HepG2 (cell line): ENCODE results near the gene TCFL5. TPM values are rescaled to one million over a fixed set of nuclear protein-coding genes. Genes with fewer than 3 reads are reported as not detected.

Experiments
- ADNP ChIP-seq: sonication (generic); formaldehyde crosslinking; IDR thresholded peaks from 2 replicates; pipeline ENCODE4 v1.4.0; 2020; ENCODE audit warnings: missing genetic modification reagents
- DPF2 ChIP-seq: sonication (generic); formaldehyde crosslinking; IDR thresholded peaks from 2 replicates; pipeline ENCODE4 v1.4.0; 2020; ENCODE audit warnings: mild to moderate bottlenecking, low read depth, missing genetic modification reagents, borderline replicate concordance
- EED ChIP-seq: sonication (generic); formaldehyde crosslinking; IDR thresholded peaks from 2 replicates; pipeline ENCODE4 v1.5.0; 2020; ENCODE audit warnings: mild to moderate bottlenecking, missing genetic modification reagents
- GATAD2A ChIP-seq: IDR thresholded peaks from 2 replicates; pipeline ENCODE4 v1.6.1; 2016
- HOXA3 ChIP-seq: sonication (generic); formaldehyde crosslinking; IDR thresholded peaks from 2 replicates; pipeline ENCODE4 v1.5.0; 2020; ENCODE audit warnings: missing genetic modification reagents
- MIER3 ChIP-seq: IDR thresholded peaks from 2 replicates; pipeline ENCODE4 v1.6.1; 2016; ENCODE audit warnings: missing compliant biosample characterization, borderline replicate concordance
- PHF8 ChIP-seq: sonication (generic); formaldehyde crosslinking; IDR thresholded peaks from 2 replicates; pipeline ENCODE4 v1.5.0; 2020; ENCODE audit warnings: missing genetic modification reagents
- REXO4 ChIP-seq: sonication (generic); formaldehyde crosslinking; IDR thresholded peaks from 2 replicates; pipeline ENCODE4 v1.8.0; 2022; ENCODE audit warnings: missing genetic modification reagents, mild to moderate bottlenecking, borderline replicate concordance
- ZFP41 ChIP-seq: sonication (generic); formaldehyde crosslinking; IDR thresholded peaks from 2 replicates; pipeline ENCODE4 v1.4.0; 2020; ENCODE audit warnings: mild to moderate bottlenecking, missing genetic modification reagents, borderline replicate concordance
- ZFP62 ChIP-seq: sonication (generic); formaldehyde crosslinking; IDR thresholded peaks from 2 replicates; pipeline ENCODE4 v1.4.0; 2020; ENCODE audit warnings: missing genetic modification reagents
- ZMYM2 ChIP-seq: sonication (generic); formaldehyde crosslinking; IDR thresholded peaks from 2 replicates; pipeline ENCODE4 v1.8.0; 2022; ENCODE audit warnings: mild to moderate bottlenecking, missing genetic modification reagents
- ZNF20 ChIP-seq: sonication (generic); formaldehyde crosslinking; IDR thresholded peaks from 2 replicates; pipeline ENCODE4 v1.4.0; 2020; ENCODE audit warnings: mild to moderate bottlenecking, moderate library complexity, missing genetic modification reagents
- ZNF589 ChIP-seq: sonication (generic); formaldehyde crosslinking; conservative IDR thresholded peaks from 2 replicates; pipeline ENCODE4 v1.8.0; 2022; ENCODE audit warnings: mild to moderate bottlenecking, moderate library complexity, missing genetic modification reagents
- ZNF616 ChIP-seq: sonication (generic); formaldehyde crosslinking; IDR thresholded peaks from 2 replicates; pipeline ENCODE4 v1.5.0; 2020; ENCODE audit warnings: low read depth, mild to moderate bottlenecking, missing genetic modification reagents
- ZNF780A ChIP-seq: sonication (generic); formaldehyde crosslinking; IDR thresholded peaks from 2 replicates; pipeline ENCODE4 v1.8.0; 2022; ENCODE audit warnings: mild to moderate bottlenecking, missing genetic modification reagents, moderate library complexity
- ZNF781 ChIP-seq: sonication (generic); formaldehyde crosslinking; IDR thresholded peaks from 2 replicates; pipeline ENCODE4 v1.5.1; 2020; ENCODE audit warnings: borderline replicate concordance, mild to moderate bottlenecking, missing genetic modification reagents; ENCODE audit errors: not compliant biosample characterization
- polyA plus RNA-seq, 8 experiments: library from polyadenylated mRNA; depleted of rRNA in 3 of 8; stranded (reverse) in 7 of 8; unstranded in 1 of 8; fragments of >200 nt; fragmentation: Illumina TruSeq in 4 of 8; extraction: Trizol in 4 of 8; gene quantifications; 2 replicates each; pipeline versions ENCODE4 v1.2.1 to v1.2.3, GENCODE V29; 2011 to 2016; ENCODE audit warnings: low read depth in 4 of 8, missing spikeins in 1 of 8, mixed read lengths in 1 of 8; ENCODE audit not compliant: insufficient read depth in 1 of 8
- total RNA-seq, 5 experiments: library from RNA; depleted of rRNA; stranded (reverse); fragments of >200 nt; fragmentation: Illumina TruSeq; extraction: Trizol; gene quantifications; 2 replicates each; pipeline ENCODE4 v1.2.3, GENCODE V29; 2016; ENCODE audit warnings: low read depth in 1 of 5
- TF ChIP-seq, protein P1 (sequence below): sonication (generic); formaldehyde crosslinking; IDR thresholded peaks from 2 replicates; pipeline ENCODE4 v1.5.0; 2020; ENCODE audit warnings: missing genetic modification reagents, mild to moderate bottlenecking, borderline replicate concordance
- TF ChIP-seq, protein P2 (sequence below): sonication (generic); formaldehyde crosslinking; IDR thresholded peaks from 2 replicates; pipeline ENCODE4 v1.4.0; 2020; ENCODE audit warnings: missing genetic modification reagents
- TF ChIP-seq, protein P3 (sequence below): sonication (generic); formaldehyde crosslinking; IDR thresholded peaks from 2 replicates; pipeline ENCODE4 v1.4.0; 2020; ENCODE audit warnings: missing genetic modification reagents
- TF ChIP-seq, protein P4 (sequence below): sonication (generic); formaldehyde crosslinking; IDR thresholded peaks from 2 replicates; pipeline ENCODE4 v1.8.0; 2022; ENCODE audit warnings: mild to moderate bottlenecking, missing genetic modification reagents
- TF ChIP-seq, protein P5 (sequence below): sonication (generic); formaldehyde crosslinking; IDR thresholded peaks from 2 replicates; pipeline ENCODE4 v1.4.0; 2020; ENCODE audit warnings: missing genetic modification reagents
- TF ChIP-seq, protein P6 (sequence below): sonication (generic); formaldehyde crosslinking; IDR thresholded peaks from 2 replicates; pipeline ENCODE4 v1.4.0; 2020; ENCODE audit warnings: mild to moderate bottlenecking, low read depth, missing genetic modification reagents

TCFL5 gene
- total and polyA plus RNA-seq, 2 of the 13 experiments (the other 11 are each of a cell fraction or from before 2014, with no cell fraction given): 14.8 to 20.0 TPM

DNA sequence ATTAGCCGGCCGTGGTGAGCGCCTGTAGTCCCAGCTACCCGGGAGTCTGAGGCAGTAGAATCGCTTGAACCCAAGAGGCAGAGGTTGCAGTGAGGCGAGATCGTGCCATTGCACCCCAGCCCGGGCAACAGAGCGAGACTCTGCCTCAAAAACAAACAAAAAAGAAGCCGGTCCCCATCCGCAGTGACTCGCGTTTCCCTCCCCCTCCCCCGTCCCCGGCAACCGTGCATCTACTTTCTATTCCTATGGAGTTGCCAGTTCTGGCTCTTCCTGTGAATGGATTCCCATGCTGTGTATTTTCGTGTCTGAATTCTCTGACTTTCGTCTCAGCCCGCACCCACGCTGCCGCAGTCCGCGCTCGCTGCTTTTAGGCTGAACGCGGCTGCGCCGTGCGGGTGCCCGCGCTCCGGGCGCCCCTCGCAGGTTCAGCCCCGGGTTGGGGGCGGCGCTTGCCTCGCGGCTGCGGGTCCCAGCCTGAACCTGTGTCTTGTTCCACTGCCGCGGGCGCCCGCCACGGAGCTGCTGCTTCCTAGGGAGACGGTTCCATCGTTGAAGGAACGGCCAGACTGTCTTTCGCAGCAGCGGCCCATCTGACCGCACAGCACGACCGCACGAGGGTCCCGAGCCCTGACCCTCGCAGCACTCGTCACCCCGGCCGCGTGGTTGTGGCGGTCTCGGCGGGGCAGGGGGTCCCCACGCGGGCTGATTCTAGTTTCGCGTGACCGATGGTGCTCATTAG is 66.4 kb downstream of the TCFL5 start (continued):
- TF ChIP-seq, protein P1, sequence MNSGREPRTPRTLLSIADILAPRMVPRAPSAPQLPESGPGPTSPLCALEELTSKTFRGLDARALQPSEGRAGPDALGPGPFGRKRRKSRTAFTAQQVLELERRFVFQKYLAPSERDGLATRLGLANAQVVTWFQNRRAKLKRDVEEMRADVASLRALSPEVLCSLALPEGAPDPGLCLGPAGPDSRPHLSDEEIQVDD (CRISPR knock-in tag): no peak
- TF ChIP-seq ZNF616 (CRISPR knock-in tag): peak; percentile 62; the same call in 1 of the 2 replicates
- TF ChIP-seq EED (CRISPR knock-in tag): peak; percentile 86
- TF ChIP-seq, protein P2, sequence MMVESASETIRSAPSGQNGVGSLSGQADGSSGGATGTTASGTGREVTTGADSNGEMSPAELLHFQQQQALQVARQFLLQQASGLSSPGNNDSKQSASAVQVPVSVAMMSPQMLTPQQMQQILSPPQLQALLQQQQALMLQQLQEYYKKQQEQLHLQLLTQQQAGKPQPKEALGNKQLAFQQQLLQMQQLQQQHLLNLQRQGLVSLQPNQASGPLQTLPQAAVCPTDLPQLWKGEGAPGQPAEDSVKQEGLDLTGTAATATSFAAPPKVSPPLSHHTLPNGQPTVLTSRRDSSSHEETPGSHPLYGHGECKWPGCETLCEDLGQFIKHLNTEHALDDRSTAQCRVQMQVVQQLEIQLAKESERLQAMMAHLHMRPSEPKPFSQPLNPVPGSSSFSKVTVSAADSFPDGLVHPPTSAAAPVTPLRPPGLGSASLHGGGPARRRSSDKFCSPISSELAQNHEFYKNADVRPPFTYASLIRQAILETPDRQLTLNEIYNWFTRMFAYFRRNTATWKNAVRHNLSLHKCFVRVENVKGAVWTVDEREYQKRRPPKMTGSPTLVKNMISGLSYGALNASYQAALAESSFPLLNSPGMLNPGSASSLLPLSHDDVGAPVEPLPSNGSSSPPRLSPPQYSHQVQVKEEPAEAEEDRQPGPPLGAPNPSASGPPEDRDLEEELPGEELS: peak; percentile 51
- peak; percentile 10; the same call in 1 of the 2 replicates for TF ChIP-seq ADNP (CRISPR knock-in tag)
- peak; percentile 37 for TF ChIP-seq ZNF589 (CRISPR knock-in tag)
- 0 out of 2 replicates have a peak, but pooled peaks have one; percentile 12 for TF ChIP-seq MIER3
- TF ChIP-seq GATAD2A (CRISPR knock-in tag): no peak
- TF ChIP-seq, protein P3, sequence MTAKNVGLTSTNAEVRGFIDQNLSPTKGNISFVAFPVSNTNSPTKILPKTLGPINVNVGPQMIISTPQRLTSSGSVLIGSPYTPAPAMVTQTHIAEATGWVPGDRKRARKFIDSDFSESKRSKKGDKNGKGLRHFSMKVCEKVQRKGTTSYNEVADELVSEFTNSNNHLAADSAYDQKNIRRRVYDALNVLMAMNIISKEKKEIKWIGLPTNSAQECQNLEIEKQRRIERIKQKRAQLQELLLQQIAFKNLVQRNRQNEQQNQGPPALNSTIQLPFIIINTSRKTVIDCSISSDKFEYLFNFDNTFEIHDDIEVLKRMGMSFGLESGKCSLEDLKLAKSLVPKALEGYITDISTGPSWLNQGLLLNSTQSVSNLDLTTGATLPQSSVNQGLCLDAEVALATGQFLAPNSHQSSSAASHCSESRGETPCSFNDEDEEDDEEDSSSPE (CRISPR knock-in tag): peak; percentile 68
- peak; percentile 61; the same call in 1 of the 2 replicates for TF ChIP-seq DPF2
- TF ChIP-seq, protein P4, sequence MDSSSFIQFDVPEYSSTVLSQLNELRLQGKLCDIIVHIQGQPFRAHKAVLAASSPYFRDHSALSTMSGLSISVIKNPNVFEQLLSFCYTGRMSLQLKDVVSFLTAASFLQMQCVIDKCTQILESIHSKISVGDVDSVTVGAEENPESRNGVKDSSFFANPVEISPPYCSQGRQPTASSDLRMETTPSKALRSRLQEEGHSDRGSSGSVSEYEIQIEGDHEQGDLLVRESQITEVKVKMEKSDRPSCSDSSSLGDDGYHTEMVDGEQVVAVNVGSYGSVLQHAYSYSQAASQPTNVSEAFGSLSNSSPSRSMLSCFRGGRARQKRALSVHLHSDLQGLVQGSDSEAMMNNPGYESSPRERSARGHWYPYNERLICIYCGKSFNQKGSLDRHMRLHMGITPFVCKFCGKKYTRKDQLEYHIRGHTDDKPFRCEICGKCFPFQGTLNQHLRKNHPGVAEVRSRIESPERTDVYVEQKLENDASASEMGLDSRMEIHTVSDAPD (CRISPR knock-in tag): peak; percentile 89
- TF ChIP-seq, protein P5, sequence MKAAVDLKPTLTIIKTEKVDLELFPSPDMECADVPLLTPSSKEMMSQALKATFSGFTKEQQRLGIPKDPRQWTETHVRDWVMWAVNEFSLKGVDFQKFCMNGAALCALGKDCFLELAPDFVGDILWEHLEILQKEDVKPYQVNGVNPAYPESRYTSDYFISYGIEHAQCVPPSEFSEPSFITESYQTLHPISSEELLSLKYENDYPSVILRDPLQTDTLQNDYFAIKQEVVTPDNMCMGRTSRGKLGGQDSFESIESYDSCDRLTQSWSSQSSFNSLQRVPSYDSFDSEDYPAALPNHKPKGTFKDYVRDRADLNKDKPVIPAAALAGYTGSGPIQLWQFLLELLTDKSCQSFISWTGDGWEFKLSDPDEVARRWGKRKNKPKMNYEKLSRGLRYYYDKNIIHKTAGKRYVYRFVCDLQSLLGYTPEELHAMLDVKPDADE (CRISPR knock-in tag): no peak
- no peak for TF ChIP-seq ZFP62
- TF ChIP-seq ZNF781: peak; percentile 64
- peak; percentile 85; the same call in 1 of the 2 replicates for TF ChIP-seq ZFP41 (CRISPR knock-in tag)
- peak; percentile 58; the same call in 1 of the 2 replicates for TF ChIP-seq ZMYM2 (CRISPR knock-in tag)
- TF ChIP-seq ZNF780A: no peak
- TF ChIP-seq, protein P6, sequence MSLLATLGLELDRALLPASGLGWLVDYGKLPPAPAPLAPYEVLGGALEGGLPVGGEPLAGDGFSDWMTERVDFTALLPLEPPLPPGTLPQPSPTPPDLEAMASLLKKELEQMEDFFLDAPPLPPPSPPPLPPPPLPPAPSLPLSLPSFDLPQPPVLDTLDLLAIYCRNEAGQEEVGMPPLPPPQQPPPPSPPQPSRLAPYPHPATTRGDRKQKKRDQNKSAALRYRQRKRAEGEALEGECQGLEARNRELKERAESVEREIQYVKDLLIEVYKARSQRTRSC (CRISPR knock-in tag): peak; percentile 88; the same call in 1 of the 2 replicates
- TF ChIP-seq REXO4: no peak; the same call in 1 of the 2 replicates
- TF ChIP-seq ZNF20 (CRISPR knock-in tag): peak; percentile 79; the same call in 1 of the 2 replicates
- peak; percentile 66; the same call in 1 of the 2 replicates for TF ChIP-seq PHF8
- peak; percentile 71; the same call in 1 of the 2 replicates for TF ChIP-seq HOXA3 (CRISPR knock-in tag)
